D341Med (cell line): ENCODE measurements around the gene PLSCR5.

Source experiments
- DNase-seq: peaks from one replicate; pipeline ENCODE4 v3.0.0; 2012; ENCODE audit warnings: low spot score

Gene PLSCR5, protein sequence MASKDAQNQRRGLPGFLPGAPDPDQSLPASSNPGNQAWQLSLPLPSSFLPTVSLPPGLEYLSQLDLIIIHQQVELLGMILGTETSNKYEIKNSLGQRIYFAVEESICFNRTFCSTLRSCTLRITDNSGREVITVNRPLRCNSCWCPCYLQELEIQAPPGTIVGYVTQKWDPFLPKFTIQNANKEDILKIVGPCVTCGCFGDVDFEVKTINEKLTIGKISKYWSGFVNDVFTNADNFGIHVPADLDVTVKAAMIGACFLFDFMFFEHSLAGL

DNA sequence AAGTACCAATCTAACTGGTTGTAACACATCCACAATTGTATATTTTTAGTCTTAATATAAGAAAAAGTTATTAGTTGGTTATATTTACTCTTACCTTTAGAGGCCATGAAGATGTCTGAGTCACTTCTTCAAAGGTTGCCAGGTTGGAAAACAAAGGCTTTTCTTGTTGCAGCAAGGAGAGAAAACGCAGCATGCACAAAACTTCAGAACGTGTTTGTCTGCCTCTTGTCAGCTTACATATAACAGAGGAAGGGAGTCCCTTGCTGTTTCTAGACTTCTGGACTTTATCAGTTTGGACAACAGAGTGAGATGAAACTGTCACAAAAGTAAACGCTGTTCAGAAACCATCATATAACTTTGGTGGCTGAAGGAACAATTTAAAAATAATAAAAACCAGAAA, at the start of gene PLSCR5:
Gene PLSCR5, minus strand, starts transcription at position 241 of the 400 bp plus-strand sequence. Its CDS starts 134 bp downstream, at position 107.
- DNase-seq, result no peak

DNA sequence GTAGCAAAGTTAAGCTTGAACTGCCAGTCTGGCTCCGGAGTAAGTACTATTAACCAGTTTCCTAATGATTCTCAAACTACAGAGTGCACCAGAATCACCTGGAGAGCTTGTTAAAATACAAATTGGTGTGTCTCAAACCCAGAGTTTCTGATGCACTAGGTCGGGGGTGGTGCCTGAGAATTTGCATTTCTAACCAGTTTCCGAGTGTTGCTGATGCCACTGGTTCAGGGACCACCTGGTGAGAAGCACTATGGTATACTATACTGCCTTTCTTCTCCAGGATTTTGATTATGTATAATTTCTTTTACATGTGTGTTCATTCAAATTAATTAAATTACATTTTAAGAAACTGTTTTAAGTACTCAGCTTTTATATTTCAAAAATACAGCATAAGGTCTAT, 48.8 kb upstream of the PLSCR5 start:
- no peak for DNase-seq

DNA sequence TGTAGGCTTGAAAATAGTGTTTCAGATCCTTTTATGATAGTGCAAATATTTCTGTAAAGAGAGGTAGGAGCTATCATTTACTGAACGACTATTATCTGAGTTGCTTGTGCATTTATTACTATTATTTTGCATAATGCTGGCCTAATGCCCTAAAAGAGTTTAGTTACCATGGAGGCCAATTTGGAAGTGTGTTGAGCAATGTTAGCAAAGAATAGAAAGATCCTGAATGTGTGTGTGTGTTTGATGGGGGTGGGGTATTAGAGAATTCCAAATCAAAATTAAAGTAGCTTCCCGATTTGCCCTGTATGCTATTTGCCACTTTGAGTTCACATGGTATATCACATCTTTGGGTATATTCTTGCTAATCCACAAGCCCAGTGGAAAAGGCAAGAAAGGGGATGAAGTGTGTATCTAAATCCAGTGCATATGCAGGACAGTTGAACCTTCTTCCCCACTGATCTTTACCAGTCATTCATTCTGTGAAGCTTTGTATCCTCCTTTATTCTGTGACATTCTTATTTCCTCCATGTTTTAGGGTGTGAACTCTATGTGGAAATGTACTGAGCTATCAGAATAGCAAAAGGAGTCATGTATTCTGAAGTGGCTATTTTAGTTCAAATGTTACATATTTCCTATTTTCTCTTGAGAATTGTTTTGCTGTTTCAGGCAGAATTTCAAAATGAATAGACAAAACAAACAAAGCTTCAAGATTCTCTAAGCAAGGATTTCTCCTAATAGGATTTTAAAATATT, 45.7 kb upstream of the PLSCR5 start:
- no peak for DNase-seq

DNA sequence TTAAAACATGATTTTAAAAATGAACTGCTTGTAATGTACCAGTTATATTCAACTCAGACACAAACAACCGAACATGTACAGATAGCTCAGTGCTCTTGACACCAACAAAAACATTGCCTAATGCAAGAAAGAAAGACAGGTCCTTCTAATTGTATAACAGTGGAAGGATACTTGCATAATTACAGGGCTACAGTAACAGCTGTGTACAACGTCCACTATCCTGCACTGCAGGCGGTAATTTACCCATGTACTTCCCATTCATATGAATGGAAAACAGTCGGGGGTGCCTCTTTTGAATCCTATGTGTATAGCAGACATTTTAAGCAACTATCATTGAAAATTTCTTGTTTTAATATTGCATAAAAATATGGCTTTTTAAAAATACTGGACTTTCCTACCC, 41.1 kb upstream of the PLSCR5 start:
- no peak for DNase-seq

DNA sequence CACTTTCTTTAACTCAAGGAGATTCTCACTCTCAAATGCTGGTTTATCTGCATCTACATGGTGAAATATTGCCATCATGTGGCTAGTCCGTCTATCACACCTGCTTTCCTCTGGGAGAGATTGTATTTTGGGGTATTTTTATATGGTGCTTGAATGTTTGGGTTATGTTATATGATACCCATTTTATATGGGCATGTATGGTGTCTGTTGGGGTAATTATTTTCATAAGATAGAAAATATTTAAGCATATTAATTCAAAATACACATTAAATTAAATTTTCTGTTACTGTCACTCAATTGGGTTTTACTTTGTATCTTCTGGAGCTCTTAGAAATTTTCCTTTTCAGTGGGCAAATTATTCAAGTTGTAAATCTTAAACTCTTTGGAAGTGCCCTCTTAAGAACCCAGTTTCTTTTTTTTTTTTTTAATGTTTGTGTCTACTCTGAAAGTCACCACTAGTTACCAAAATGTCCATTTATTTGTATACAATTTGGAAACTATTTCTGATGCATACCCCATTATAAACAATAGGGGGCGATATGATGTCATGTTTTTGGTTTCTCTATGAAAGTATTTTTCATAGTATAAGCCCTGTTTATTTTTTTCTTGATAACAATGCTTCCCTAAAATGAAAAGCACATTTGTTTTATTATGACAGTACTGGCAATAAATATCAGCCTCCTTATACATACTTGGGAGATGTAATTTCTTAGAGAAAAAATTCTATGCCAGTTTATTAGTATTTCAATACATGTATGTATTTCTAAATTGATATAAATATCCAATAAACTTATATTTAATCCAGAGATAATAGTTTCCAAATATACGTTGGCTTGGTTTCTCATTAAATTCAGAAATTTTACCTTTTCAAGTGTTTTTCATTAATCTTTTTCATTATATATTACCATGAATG, 36.1 kb upstream of the PLSCR5 start:
- DNase-seq, result peak; percentile 34

DNA sequence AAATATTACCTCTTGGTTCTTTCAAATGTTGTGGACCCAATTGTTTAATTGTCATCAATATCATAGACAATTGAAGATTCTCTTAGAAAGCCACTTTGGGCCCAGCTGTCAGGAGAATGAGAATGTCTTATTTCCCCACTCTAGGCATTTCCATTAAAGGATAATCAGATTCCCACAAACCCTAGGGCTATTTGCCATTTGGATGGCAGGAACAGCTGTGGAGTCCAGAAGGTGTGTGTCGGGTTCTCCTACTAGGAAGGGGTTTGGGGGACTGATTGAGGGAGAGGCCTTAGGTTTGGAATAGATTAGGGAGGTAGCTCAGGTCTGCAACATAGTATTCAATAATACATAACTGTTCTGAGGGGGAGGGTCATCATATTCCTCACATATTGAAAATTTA, 35.2 kb upstream of the PLSCR5 start:
- DNase-seq, result peak; percentile 44

DNA sequence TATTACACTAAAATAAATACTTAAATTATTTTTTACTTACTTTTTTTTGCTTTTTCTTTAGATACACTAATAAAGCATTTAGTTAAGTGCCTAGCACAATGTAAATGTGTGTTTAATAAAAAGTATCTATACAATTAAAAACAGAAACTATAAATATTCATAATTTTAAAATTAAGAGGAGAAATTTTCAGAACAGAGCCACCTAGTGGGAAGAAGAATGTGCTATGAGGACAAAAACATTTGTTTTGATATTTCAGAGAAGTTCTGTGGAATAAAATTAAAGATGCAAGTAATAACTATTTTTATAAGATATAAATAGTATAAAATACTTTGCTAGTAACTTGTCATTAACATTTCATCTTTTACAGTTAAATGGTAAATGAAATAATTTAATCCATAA, 33.6 kb upstream of the PLSCR5 start:
- no peak for DNase-seq

DNA sequence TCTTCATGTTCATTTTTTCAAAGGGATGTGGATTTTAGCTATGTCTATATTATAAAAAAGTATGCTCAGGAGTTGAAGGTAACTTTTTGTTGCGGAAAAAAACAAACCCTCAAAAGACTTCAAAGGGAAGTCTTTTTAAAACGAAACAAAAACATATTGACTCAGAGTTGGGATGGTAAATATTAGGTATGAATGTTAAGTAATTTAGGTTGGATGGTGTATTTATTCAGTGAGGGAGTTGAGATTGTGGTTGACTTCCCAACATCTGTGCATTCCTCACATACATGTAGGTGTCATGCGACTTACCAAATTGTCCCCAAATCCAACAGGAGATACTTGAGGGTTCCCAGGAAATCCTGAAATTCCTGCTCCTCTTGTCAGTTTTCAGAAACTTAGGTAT, 32.7 kb upstream of the PLSCR5 start:
- DNase-seq, result no peak

DNA sequence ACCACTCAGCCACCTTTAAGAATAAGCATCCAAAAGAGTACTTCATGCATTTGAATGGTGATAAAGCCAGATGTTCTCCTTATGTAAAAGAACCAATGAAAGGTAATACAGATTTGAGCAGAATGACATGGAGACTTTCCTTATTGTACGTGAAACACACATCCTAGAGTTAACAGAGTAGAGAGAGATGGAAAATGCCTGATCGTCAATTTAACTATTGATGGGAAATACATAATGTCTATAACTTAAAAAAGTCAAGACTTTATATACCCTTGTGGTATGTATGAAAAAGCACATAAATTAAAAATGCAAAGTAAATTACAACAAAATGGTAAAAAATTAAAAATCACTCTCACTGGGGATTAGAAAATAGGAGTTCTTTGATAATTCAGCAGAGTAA, 31.7 kb upstream of the PLSCR5 start:
- no peak for DNase-seq

DNA sequence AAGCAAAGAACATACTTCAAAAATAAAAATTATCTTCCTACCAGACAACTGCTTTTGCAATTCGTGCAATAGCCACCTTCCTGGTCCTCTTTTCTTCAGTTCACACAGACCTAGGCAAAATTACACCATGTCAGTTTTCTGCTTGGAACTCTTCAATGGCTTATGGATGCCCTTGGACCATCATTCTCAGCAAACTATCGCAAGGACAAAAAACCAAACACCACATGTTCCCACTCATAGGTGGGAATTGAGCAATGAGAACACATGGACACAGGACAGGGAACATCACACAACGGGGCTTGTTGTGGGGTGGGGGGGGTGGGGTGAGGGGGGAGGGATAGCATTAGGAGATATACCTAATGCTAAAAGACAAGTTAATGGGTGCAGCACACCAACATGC, 29.2 kb upstream of the PLSCR5 start:
- no peak for DNase-seq

DNA sequence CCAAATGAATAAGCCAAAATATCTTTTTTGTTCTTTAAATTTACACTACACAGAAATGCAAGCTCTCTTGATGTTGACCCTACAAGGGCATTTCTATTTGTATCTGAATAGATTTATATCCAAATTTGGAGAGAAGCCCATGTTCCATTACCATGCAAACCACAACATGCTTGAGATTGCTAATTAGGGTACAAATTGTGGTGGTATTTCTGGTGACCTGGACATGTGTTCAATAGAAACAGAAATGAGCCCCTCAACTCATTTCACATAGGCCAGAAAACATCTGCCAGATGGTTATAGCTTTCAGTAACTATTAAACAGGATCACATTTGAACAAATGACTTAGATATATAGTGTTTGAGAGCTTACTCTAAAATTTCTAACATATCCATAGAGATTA, 23.5 kb upstream of the PLSCR5 start:
- no peak for DNase-seq

DNA sequence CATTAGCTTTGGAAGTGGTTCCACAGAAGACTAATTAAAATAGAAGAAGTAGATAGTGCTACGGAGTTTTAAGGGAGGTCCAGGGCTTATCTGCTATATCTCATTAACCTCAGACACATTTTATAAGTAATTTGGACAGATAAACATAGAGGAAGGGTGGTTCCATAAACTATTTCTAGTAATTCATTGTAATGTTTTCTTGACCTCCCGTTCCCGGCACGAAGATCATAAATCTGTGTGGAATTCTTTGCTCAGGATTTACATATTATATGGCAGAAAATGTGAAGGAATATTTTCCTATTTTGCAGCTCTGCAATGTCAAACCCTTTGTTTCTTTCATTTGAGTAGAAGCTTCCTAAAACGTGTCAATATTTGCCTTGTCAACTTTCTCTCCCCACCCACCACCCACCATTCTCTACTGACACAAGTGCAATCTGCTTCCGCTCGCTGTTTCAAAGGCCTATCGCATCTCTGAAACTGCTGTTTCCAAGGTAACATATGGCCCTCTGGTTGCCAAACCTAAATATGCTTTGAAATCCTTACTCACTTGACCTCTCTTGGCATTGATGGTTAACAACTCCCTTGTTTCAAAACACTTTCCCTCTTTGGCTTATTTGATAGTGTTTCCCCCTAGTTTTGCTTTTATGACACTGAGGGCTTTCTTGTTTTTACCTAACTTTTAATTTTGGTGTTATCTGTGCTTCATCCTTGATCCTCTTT, 21.4 kb upstream of the PLSCR5 start:
- DNase-seq, result no peak

DNA sequence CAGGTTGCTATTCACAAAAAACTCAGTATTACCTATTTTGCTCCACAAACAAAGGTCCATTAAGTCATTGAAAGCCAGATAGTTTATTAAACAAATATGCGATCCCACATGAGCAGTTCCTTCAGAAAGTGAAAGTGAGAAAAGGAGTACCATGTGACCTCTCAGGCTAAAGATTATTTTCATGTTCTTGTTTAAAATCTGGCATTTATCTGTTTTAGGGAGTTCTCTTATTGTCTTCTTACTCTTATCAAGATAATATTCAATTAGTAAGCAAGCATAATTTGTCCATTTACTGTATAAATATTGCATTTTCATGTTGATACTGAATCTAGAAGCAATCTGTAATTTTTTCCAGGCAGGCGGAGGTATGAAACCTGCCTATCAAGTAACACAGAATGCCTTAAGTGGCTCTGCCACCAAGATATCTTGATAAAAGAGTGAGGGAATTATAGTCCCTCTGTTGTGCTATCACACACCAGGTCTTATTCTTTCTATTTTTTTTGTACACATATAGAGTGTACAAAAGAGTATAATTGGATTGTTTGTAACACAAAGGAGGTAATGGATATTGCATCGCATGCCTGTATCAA, 20.1 kb upstream of the PLSCR5 start:
- DNase-seq, result no peak

DNA sequence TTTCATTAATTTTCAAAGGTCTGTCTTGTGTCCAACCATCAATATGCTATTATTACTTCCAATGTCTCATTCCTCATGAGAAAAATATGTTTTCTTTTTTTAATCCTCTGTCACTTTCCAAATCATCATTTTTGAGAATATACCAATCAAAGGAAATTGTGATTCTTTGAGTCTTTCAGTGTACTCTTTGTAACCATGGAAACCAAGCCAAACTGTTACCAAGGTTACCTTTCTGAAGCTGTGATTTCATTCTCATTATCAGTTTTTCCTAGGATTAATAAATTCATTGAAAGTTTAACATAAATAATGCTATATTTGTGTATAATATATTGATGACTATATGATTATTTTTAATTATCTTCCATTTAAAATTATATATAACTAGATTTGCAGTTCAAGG, 16.6 kb upstream of the PLSCR5 start:
- DNase-seq, result no peak

DNA sequence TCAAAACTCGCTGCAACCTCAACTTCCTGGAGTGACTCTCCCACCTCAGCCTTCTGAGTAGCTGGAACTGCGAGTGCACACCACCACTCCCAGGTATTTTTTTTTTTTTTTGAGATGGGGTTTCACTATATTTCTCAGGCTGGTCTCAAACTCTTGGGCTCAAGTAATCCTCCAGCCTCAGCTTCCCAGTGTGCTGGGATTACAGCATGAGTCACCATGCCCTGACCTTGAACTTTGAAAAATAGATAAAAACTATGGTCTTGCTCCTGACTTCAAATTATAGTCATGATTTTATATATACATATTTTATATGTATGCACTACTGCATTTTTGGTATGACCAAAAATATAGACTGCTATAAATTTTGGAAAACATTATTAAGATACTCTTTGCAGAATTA, 6.9 kb upstream of the PLSCR5 start:
- no peak for DNase-seq

DNA sequence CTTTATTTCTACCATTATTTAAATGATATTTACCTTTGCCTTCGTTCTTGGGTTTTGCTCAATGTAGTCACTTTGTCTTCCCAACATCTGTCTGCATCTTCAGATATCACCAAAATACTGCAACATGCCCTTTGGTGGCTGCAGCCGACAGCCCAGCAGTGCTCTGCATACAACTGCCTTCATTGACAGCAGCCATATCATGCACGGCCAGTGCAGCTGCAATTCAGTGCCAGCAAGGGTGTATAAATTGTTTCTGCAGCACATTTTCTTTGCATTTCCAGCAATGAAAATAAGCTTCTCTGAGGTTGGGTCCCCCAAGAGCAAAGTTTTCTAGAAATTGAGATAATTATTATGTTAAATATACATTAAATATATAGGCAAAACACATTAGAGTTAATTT, 6.0 kb upstream of the PLSCR5 start:
- DNase-seq, result no peak

DNA sequence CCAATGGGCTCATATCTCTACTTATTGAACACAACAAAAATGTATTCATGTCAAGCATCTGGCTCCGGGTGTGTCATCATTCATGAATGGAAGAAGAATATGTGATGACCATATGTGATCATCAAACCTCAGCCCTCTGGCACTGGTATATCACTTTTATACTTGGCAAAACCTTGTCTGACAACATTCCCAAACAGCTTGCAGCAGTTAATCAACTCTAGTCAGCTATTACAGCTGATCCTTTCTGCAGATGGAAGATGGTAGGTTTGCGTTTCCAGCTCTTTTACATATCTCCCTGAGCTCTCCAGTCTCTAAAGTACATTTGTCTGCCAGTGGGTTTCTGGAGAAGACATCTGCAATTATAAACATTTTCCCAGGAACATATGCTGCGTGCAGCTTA, 6.6 kb downstream of the PLSCR5 start:
- DNase-seq, result peak; percentile 31

DNA sequence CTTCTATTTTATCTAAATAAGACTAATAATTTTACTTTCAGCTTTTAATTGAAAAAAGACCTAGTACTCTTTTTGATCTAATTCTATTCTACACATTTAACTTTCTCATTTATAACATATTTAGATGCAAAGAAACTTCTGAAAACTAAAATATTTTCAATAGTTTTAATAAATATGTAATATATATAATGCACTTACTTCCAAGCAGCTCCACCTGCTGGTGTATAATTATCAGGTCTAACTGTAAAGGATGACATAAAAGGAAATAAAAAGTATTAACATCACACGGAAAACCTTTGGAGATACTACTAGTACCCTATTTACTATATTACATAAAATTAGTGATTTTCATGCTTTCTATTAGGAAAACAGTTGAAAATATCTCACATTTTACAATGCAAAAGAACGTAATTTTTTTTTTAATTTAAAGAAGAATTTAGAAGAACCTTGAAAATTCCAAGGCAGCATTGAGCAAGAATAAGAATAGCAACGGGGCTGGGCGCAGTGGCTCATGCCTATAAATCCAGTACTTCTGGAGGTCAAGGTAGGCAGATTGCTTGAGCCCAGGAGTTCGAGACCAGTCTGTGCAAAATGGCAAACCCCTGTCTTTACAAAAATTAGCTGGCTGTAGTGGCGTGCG, 10.2 kb downstream of the PLSCR5 start:
- DNase-seq, result no peak

DNA sequence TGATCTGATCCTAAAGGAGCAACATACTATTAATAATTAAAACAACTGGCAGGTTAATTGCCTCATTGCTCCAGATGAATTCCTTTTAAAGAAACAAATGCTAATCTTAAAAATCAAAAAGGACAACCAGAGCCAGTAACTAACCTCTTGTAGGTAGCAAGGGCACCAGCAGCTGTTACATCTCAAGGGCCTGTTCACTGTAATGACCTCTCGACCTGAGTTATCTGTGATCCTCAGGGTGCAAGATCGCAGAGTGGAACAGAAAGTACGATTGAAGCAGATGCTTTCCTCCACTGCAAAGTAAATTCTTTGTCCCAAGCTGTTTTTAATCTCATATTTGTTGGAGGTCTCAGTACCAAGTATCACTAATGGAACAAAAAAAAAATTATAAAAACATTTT, 11.4 kb downstream of the PLSCR5 start:
- no peak for DNase-seq

DNA sequence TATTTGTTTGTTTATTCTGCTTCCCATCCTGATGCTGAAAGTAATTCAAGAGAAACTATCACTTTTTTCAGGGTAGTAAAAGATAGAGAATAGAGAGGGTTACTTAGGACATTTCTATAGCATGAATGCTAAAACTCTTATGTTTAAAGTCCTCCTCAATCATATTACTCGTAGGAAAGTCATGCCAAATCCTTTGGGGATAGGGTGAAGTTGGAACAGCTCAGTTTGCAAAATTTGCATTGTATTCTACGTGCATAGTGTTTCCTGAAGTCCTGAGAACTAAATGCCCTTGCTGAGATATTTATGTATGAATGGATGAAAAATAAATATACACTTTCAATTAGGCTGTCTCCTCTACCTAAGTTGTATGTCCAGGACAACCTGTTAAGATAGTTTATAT, 14.6 kb downstream of the PLSCR5 start:
- DNase-seq, result no peak

DNA sequence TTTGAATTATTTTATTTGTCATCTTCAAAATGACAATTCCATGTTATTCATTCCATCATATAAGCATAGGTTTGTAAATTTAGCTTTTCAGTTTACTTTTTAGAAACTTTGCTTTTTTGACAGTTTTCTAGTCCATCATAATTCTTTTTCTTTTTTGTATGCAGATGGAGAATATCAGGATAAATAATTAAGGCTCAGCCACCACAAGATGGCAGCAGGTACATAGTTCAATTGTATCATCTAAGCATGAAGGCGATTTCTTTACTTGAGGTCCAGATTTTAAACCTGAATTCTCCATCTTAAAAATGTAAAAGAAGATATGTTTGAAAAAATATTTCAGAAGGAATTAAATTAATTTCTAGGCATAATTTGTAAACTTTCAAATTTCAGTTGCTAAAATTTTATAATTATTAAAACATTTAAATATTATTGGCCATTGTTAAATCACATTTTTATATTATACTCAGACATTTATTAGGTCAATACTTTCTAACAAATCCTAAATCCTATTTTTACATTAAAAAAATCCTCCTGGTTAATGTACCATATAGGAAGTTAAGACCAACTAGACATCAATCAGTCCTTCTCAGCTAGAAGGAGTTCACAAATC, 15.1 kb downstream of the PLSCR5 start:
- DNase-seq, result peak; percentile 37
